Gastroesophageal sphincter (tissue), 4 donors: ENCODE data around the gene NAB2. TPM values are rescaled to one million over a fixed set of nuclear protein-coding genes. Genes with fewer than 3 reads are reported as not detected.
"Not testable (repeated sequence)": the region's sequence is repeated elsewhere in the genome, so short reads cannot be mapped to it uniquely, and the experiment has no call there.

ENCODE experiments used
- ATAC-seq: fragments of 150-250 bp; one replicate; pipeline ENCODE4 v1.9.1; 2016; ENCODE audit warnings: mild to moderate bottlenecking, moderate library complexity
- H3K27ac ChIP-seq, 4 donors: fragments of 200-600 bp; sonication (generic) in 3 of 4; 1 replicate in 3 of 4; 2 replicates in 1 of 4; pipeline ENCODE4 v1.5.1; 2016 to 2019
- H3K27me3 ChIP-seq: fragments of 200-600 bp; sonication (generic); one replicate; pipeline ENCODE4 v1.5.1; 2019
- H3K36me3 ChIP-seq, 2 donors: fragments of 200-600 bp; sonication (generic); one replicate each; pipeline ENCODE4 v1.5.1; 2019; ENCODE audit warnings: control low read depth in 1 of 2
- H3K4me1 ChIP-seq, 3 donors: fragments of 200-600 bp; sonication (generic); 1 replicate in 2 of 3; 2 replicates in 1 of 3; pipeline ENCODE4 v1.5.1; 2016 to 2019; ENCODE audit warnings: control low read depth in 2 of 3
- H3K4me3 ChIP-seq, 2 donors: fragments of 200-600 bp; sonication (generic); one replicate each; pipeline ENCODE4 v1.5.1; 2019; ENCODE audit warnings: mild to moderate bottlenecking in 1 of 2, moderate library complexity in 1 of 2
- H3K9me3 ChIP-seq, 3 donors: fragments of 200-600 bp; sonication (generic); one replicate each; pipeline ENCODE4 v1.5.1; 2017 to 2019; ENCODE audit warnings: control low read depth in 2 of 3
- EP300 ChIP-seq: sonication (generic); formaldehyde crosslinking; IDR thresholded peaks from one replicate; pipeline ENCODE4 v1.6.1; 2017; ENCODE audit warnings: antibody characterized with exemption, mild to moderate bottlenecking
- POLR2A ChIP-seq, 2 donors: fragments of 450-650 bp; IDR thresholded peaks; one replicate each; pipeline ENCODE4 v1.6.1; 2017; ENCODE audit warnings: antibody characterized with exemption in 2 of 2, mild to moderate bottlenecking in 2 of 2, moderate library complexity in 1 of 2
- POLR2AphosphoS5 ChIP-seq: sonication (generic); formaldehyde crosslinking; IDR thresholded peaks from one replicate; pipeline ENCODE4 v1.6.1; 2017; ENCODE audit warnings: antibody characterized with exemption
- WGBS, 2 donors: methylation state at CpG; one replicate each; pipeline ENCODE4 v1.1.5; 2018; ENCODE audit warnings: low coverage in 1 of 2; 5-methylcytosine and 5-hydroxymethylcytosine counted together
- total RNA-seq, 4 donors: library from RNA; depleted of rRNA; stranded (reverse); fragments of >200 nt; gene quantifications; one replicate each; pipeline ENCODE4 v1.1.0, GENCODE V29; 2016
- TF ChIP-seq, protein P1 (sequence below), 4 experiments: fragments of 200-600 bp in 2 of 4; fragments of 450-650 bp in 2 of 4; sonication (generic) in 1 of 4; IDR thresholded peaks; one replicate each; pipeline ENCODE4 v1.5.1; 2017 to 2019; ENCODE audit warnings: antibody characterized with exemption in 4 of 4, mild to moderate bottlenecking in 2 of 4, moderate library complexity in 2 of 4

NAB2 gene
- total RNA-seq, 4 donors from 2014 or later, result 30.7 to 41.3 (median 38.8) TPM

DNA sequence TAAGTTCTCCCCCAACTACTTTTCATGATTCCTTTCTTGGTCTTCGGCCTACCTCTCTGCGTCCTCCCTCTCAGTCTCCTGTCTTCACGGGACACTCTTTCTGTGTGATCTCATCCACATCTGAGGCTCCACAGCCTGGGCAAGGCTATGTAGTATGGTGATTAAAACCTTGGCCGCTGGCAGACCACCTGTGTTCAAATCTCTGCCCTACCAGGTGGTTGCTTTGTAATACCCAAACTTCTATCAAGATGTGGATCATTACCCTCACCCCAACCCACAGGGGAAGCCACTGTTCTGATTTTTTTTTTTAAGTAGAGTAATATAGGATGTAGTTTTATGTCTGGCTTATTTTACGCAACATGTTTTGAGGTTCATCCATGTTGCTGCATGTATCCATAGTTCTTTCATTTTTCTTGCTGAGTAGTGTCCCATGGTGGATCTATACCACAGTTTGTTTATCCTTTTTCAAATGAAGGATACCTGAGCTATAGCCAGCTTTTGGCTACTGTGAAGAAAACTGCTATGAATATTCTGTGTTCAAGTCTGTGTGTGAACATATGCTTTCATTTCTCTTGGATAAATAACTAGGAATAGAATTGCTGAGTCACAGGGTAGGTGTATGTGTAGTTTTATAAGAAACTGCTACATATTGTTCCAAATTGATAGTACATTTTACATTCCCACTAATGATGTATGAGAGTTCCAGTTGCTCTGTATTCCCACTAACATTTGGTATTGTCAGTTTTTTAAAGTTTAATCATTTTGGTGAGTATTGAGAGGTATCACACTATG lies 30.6 kb downstream of the NAB2 start:
- TF ChIP-seq POLR2A (IDR thresholded peaks at IDR 0.05), result no peak
- TF ChIP-seq EP300, result no peak
- no peak for TF ChIP-seq POLR2AphosphoS5
- TF ChIP-seq, protein P1, sequence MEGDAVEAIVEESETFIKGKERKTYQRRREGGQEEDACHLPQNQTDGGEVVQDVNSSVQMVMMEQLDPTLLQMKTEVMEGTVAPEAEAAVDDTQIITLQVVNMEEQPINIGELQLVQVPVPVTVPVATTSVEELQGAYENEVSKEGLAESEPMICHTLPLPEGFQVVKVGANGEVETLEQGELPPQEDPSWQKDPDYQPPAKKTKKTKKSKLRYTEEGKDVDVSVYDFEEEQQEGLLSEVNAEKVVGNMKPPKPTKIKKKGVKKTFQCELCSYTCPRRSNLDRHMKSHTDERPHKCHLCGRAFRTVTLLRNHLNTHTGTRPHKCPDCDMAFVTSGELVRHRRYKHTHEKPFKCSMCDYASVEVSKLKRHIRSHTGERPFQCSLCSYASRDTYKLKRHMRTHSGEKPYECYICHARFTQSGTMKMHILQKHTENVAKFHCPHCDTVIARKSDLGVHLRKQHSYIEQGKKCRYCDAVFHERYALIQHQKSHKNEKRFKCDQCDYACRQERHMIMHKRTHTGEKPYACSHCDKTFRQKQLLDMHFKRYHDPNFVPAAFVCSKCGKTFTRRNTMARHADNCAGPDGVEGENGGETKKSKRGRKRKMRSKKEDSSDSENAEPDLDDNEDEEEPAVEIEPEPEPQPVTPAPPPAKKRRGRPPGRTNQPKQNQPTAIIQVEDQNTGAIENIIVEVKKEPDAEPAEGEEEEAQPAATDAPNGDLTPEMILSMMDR (IDR thresholded peaks at IDR 0.05), result no peak
- Histone ChIP-seq H3K27ac (peak overlapping the region in 1 of 4 donors; percentile 3), H3K36me3 (no peaks in the 10 kb centered on the region), H3K4me3 (no peak overlapping the region), H3K27me3 (no peaks in the 10 kb centered on the region), H3K9me3 (no peaks in the 10 kb centered on the region), H3K4me1 (peaks cover 0 to 4% (median 0%) of the 10 kb centered on the region in 3 donors)
- WGBS, 2 donors, result 81 to 86% methylated on average over 1 to 5 of the region's 5 CpGs
- no peak for ATAC-seq

DNA sequence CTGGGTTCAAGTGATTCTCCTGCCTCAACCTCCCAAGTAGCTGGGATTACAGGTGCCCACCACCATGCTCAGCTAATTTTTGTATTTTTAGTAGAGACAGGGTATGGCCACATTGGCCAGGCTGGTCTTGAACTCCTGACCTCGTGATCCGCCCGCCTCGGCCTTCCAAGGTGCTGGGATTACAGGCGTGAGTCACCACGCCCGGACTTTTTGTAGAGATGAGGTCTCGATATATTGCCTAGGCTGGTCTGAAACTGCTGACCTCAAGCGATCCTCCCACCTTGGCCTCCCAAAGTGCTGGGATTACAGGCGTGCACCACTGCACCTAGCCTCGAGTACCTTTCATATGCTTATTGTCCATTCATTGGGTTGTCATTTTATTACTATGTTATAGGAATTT lies 31.8 kb downstream of the NAB2 start:
- not testable (repeated sequence) for H3K27ac ChIP-seq, H3K4me1 ChIP-seq, H3K36me3 ChIP-seq, H3K27me3 ChIP-seq, ATAC-seq, H3K9me3 ChIP-seq, H3K4me3 ChIP-seq
- WGBS, 2 donors, result 88% methylated on average over 9 of the region's 11 CpGs; no CpG with 5 or more reads in 1 of the 2 donors

DNA sequence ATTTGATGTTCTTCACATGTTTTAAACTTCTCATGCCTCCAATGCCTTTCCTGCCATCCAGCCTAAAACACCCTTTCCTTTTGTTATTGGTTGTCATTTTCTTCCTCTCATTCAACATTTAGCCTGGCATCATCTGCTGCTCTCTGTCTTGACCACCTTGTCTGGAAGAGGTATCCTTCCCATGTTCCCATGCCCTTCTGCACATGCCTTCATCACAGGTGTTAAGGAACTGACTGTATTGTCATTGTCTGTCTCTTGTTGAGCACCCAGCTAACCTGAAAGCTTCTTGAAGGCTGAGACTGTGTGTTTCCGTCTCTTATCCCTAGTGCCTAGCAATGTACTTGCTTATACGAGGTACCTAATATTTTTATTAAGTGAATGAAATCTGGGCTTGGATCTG lies 34.9 kb downstream of the NAB2 start:
- no peaks in the 10 kb centered on the region for H3K9me3 ChIP-seq
- no peak overlapping the region for H3K27ac ChIP-seq
- H3K27me3 ChIP-seq, result no peaks in the 10 kb centered on the region
- H3K36me3 ChIP-seq, result no peaks in the 10 kb centered on the region
- 21 to 22% methylated on average over 2 of the region's 2 CpGs for WGBS, 2 donors
- ATAC-seq, result no peak
- no peak for TF ChIP-seq POLR2A (IDR thresholded peaks at IDR 0.05)
- TF ChIP-seq EP300, result no peak
- TF ChIP-seq, protein P1 (IDR thresholded peaks at IDR 0.05), result no peak
- TF ChIP-seq POLR2AphosphoS5, result no peak
- H3K4me1 ChIP-seq, result peaks cover 0 to 19% (median 3%) of the 10 kb centered on the region in 3 donors
- H3K4me3 ChIP-seq, result no peak overlapping the region

DNA sequence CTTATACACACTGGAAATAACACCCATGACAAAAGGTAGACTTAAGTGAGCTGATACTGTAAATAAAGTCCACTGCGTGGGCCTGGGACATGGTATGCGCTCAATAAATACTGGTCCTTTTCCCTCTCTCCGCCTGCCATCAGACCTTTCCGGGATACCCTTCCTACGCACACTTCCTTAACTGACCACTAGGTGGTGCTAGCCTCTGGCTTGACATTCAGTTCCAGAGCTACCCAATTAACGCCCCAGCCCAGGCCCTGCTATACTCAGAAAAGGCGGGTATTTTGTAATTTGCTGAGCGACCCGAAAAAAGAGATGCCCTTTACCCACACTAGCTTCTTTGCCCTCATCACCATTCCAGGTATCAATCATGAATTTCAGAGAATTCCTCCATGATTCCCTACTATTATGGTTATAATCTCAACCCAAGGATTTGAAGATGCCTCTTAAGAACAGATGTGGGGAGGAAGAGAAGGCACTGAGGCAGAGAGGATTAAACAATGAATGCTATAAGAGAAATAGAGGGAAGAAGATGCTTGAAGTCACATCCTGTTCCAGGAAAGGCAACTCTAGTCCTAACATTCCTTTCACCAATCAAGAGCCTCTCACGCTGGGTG lies 35.5 kb downstream of the NAB2 start:
- 14 to 29% methylated on average over 4 to 8 of the region's 10 CpGs for WGBS, 2 donors
- H3K27ac ChIP-seq, result no peak overlapping the region
- H3K4me3 ChIP-seq, result no peak overlapping the region
- no peak for ATAC-seq
- H3K27me3 ChIP-seq, result no peaks in the 10 kb centered on the region
- TF ChIP-seq POLR2AphosphoS5 (peak; percentile 30), POLR2A (IDR thresholded peaks at IDR 0.05) (no peak), EP300 (no peak)
- TF ChIP-seq, protein P1 (IDR thresholded peaks at IDR 0.05), result peak in 3 of 4 experiments; percentile 95 to 98 (median 96)
- no peaks in the 10 kb centered on the region for H3K36me3 ChIP-seq
- peaks cover 0 to 21% (median 3%) of the 10 kb centered on the region in 3 donors for H3K4me1 ChIP-seq
- H3K9me3 ChIP-seq, result no peaks in the 10 kb centered on the region

DNA sequence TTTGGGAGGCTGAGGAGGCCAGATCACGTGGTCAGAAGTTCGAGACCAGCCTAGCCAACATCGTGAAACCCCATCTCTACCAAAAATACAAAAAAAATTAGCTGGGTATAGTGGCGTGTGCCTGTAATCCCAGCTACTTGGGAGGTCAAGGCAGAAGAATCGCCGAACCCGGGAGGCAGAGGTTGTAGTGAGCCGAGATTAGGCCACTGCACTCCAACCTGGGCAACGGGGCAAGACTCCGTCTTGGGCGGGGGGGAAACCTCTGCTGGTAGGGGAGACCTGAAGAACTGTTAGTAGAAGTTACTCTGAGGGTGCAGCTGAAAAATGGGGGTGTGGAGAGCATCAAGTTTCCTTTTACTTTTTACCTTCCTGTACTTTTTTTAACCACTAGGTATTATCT lies 37.1 kb downstream of the NAB2 start:
- H3K9me3 ChIP-seq, result no peaks in the 10 kb centered on the region
- TF ChIP-seq EP300, result no peak
- TF ChIP-seq, protein P1 (IDR thresholded peaks at IDR 0.05), result no peak
- TF ChIP-seq POLR2A (IDR thresholded peaks at IDR 0.05), result no peak
- no peak for TF ChIP-seq POLR2AphosphoS5
- H3K27ac ChIP-seq, result no peak overlapping the region
- ATAC-seq, result no peak
- no peaks in the 10 kb centered on the region for H3K27me3 ChIP-seq
- no peaks in the 10 kb centered on the region for H3K36me3 ChIP-seq
- WGBS, 2 donors, result 79 to 97% methylated on average over 4 to 10 of the region's 11 CpGs
- no peak overlapping the region for H3K4me3 ChIP-seq
- peaks cover 0 to 37% (median 3%) of the 10 kb centered on the region in 3 donors for H3K4me1 ChIP-seq
